ENCODE measurements around the gene ARHGAP15.

The ARHGAP15 gene

GRCh38 chr2:143802242-143802641, 673.0 kb downstream of the ARHGAP15 start:
- no peak for TF ChIP-seq CTCF (conservative IDR thresholded peaks at IDR 0.05; ENCODE audit: low read depth, low read length)
- H3K4me3 ChIP-seq (ENCODE audit: low read length): no peak overlapping the region
- no peak for DNase-seq (ENCODE audit: low read depth)

GRCh38 chr2:143802871-143803650, 673.8 kb downstream of the ARHGAP15 start:
- no peak for DNase-seq (ENCODE audit: low read depth)
- H3K4me3 ChIP-seq (ENCODE audit: low read length): no peak overlapping the region
- TF ChIP-seq CTCF (conservative IDR thresholded peaks at IDR 0.05; ENCODE audit: low read depth, low read length): no peak

- peak; percentile 82 for DNase-seq (ENCODE audit: low read depth)
- no peak overlapping the region for H3K4me3 ChIP-seq (ENCODE audit: low read length)
- TF ChIP-seq CTCF (conservative IDR thresholded peaks at IDR 0.05; ENCODE audit: low read depth, low read length): no peak
Observed at GRCh38 chr2:143803936-143804335, 674.7 kb downstream of the ARHGAP15 start.

- no peak overlapping the region for H3K4me3 ChIP-seq (ENCODE audit: low read length)
- DNase-seq (ENCODE audit: low read depth): no peak
- TF ChIP-seq CTCF (conservative IDR thresholded peaks at IDR 0.05; ENCODE audit: low read depth, low read length): no peak
Observed at GRCh38 chr2:143805666-143806065, 676.4 kb downstream of the ARHGAP15 start.

GRCh38 chr2:143807192-143807591, 678.0 kb downstream of the ARHGAP15 start:
- H3K4me3 ChIP-seq (ENCODE audit: low read length): no peak overlapping the region
- peak; percentile 78 for DNase-seq (ENCODE audit: low read depth)
- no peak for TF ChIP-seq CTCF (conservative IDR thresholded peaks at IDR 0.05; ENCODE audit: low read depth, low read length)

GRCh38 chr2:143807671-143808070, 678.5 kb downstream of the ARHGAP15 start:
- H3K4me3 ChIP-seq (ENCODE audit: low read length): no peak overlapping the region
- no peak for TF ChIP-seq CTCF (conservative IDR thresholded peaks at IDR 0.05; ENCODE audit: low read depth, low read length)
- DNase-seq (ENCODE audit: low read depth): no peak

- H3K4me3 ChIP-seq (ENCODE audit: low read length): no peak overlapping the region
- TF ChIP-seq CTCF (conservative IDR thresholded peaks at IDR 0.05; ENCODE audit: low read depth, low read length): no peak
- peak; percentile 36 for DNase-seq (ENCODE audit: low read depth)
Observed at GRCh38 chr2:143808166-143808565, 678.9 kb downstream of the ARHGAP15 start.

Data from retinal pigment epithelial cell (primary cell).